ENCODE data around the gene MCUR1. TPM values are rescaled to one million over a fixed set of nuclear protein-coding genes. Genes with fewer than 3 reads are reported as not detected.

The MCUR1 gene
- total RNA-seq, 1 donor from 2014 or later: 16.3 TPM

DNA sequence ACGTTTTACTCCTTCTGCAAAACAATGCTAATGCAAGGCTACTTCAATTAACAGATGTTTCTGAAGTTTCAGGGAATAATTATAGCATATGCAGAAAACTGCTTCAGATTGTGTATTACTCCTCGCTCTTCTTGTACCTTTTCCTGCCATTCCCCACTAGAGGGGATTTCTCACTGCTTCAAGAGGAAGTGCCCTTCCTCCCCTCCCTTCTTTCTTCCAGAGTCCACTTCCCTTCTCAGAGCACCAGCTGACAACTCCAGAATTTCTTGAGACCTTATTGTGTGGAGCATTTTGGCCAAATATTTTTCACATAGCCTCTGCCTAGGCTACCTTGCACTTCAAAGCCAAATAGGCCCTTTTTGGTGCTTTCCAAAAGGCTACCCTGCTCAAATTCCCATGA, 12.7 kb upstream of the MCUR1 start:
- DNase-seq (ENCODE audit: low read depth): no peak
- no peak overlapping the region for H3K4me3 ChIP-seq (ENCODE audit: low read depth, low read length)
- TF ChIP-seq CTCF (conservative IDR thresholded peaks at IDR 0.05; ENCODE audit: low read depth, low read length): no peak

GRCh38 chr6:13825871-13826270, 11.5 kb upstream of the MCUR1 start:
- no peak overlapping the region for H3K4me3 ChIP-seq (ENCODE audit: low read depth, low read length)
- no peak for DNase-seq (ENCODE audit: low read depth)
- no peak for TF ChIP-seq CTCF (conservative IDR thresholded peaks at IDR 0.05; ENCODE audit: low read depth, low read length)

DNA sequence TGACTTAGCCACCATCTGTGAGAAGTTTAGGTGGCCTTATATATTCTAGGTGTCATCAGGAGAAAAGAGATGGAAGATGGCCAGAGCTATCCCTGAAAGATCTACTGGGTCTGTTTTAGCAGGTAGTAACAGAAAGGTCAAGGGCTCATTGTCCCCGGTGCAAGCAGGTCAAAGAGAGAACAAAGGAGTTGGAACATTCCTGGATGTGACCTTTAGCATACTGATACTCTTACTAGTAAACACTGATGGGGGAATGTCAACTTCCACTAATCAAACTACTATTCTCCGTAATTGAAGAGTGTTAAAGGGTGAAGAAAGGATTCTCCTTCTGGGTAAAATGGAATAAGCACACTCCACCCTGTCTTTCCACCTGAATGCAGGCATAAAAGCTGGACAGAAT, 4.0 kb upstream of the MCUR1 start:
- DNase-seq (ENCODE audit: low read depth): no peak
- TF ChIP-seq CTCF (conservative IDR thresholded peaks at IDR 0.05; ENCODE audit: low read depth, low read length): no peak
- no peak overlapping the region for H3K4me3 ChIP-seq (ENCODE audit: low read depth, low read length)

DNA sequence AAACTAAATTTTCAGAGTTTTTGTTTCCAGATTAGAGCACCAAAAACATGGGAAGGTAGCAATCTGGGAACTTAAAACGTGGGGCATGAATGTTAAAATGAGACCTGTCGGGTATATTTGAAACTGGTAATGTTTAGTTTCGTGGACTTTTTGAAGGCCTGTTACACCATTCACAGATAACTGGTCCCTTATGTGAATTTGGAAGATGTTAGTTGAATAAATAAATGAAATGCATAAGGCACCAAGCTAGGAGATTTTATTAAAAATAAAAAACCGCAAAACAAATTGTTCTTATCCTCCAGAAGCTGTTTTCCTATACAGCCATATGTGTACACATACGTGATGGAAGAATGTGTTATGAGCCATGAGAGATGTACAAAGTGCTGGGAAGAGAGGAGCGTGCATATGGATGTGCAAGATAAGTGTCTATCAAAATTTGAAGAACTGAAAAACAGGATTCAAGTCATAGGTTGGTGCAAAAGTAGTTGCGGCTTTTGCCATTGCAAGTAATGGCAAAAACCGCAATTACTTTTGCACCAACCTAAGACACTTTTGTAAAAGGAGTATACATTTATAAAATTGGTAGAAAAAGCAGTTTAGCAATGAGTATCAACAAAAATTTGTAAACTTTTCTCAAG, 700 bp upstream of the MCUR1 start:
- no peak for TF ChIP-seq CTCF (conservative IDR thresholded peaks at IDR 0.05; ENCODE audit: low read depth, low read length)
- DNase-seq (ENCODE audit: low read depth): no peak
- H3K4me3 ChIP-seq (ENCODE audit: low read depth, low read length): peak overlapping the region; percentile 77

DNA sequence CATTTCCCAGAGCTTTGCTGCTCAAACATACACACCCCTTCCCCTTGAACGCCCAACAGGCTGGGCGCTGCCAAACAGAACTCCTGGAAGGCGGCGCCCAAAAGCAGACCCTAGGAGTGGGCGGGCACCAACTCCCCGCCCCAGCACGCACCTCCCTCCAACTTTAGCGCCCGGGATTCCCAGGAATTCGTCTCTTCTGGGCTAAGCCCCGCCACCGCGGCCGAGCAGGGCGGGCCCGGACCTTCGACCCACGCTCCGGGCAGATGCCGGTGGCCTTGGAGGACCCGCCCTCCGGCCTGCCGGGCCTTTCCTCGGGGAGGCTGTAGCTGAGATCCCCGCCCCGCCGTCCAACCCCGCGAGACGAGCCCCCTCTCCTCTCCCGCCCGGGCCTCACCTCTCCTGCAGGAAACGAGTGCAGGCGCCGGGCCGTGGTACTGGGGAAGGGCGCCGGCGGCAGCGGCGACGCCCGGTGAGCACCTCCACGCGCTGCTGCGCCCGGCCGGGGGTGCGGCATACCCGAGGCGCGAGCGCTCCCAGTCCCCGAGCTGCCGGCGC, 659 bp downstream of the MCUR1 start:
- no peak for DNase-seq (ENCODE audit: low read depth)
- no peak for TF ChIP-seq CTCF (conservative IDR thresholded peaks at IDR 0.05; ENCODE audit: low read depth, low read length)

DNA sequence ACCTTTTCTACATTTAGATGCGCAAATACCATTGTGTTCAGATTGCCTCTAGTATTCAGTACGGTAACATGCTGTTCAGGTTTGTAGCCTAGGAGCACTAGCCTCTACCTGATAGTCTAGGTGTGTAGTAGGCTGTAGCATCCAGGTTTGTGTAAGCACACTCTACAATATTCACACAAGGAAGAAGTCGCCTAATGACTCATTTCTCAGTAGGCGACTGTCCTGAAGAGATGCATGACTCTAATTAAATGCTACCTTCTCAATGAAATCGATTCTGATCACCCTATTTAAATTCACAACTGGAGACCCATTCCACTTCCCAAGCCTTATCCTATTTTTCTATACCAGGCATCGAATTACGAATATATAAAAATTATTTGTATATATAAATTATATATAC, 1.3 kb downstream of the MCUR1 start:
- peak overlapping the region; percentile 77 for H3K4me3 ChIP-seq (ENCODE audit: low read depth, low read length)
- DNase-seq (ENCODE audit: low read depth): no peak
- no peak for TF ChIP-seq CTCF (conservative IDR thresholded peaks at IDR 0.05; ENCODE audit: low read depth, low read length)

More for the DNA sequence above, 659 bp downstream of the MCUR1 start:
- H3K4me3 ChIP-seq (ENCODE audit: low read depth, low read length): peak overlapping the region; percentile 77

DNA sequence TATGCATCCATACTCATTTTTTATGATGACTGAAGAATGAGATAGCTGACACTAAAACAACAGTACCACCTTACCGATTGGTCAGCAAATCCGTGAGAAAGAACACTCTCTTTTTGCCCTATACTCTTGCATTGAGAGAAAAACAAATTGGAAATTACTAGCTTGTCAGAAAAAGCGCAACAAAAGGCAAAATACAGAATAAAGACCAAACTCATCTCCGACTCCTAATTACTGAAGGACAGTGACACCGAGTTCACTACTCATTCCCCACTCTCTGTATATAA, 2.1 kb downstream of the MCUR1 start:
- H3K4me3 ChIP-seq (ENCODE audit: low read depth, low read length): no peak overlapping the region
- no peak for DNase-seq (ENCODE audit: low read depth)
- no peak for TF ChIP-seq CTCF (conservative IDR thresholded peaks at IDR 0.05; ENCODE audit: low read depth, low read length)

Measured in epithelial cell of proximal tubule (primary cell).